ENCODE measurements around the gene TTLL4. TPM values are rescaled to one million over a fixed set of nuclear protein-coding genes. Genes with fewer than 3 reads are reported as not detected.

Gene TTLL4
- polyA plus RNA-seq, 2 donors: 11.5 to 20.0 TPM

DNA sequence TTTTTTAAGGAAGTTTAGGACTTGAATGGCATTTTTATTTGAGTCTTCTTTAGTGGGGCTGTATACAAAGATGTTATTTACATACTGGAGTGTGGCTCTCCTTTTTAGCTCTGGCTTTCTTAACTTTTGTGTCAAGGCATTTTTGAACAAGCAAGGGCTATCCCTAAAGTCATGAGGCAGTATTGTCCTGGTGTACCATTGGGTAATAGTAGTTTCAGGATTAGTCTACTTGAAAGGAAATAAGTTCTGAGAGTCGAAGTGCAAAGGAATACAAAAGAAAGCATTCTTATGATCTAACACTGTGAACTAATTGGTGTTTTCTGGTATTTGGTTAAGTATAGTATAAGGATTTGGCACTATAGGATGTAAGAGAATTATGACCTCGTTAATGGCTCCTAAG is 69.4 kb downstream of the TTLL4 start:
- H3K4me3 ChIP-seq (ENCODE audit: low read depth in 1 of 2, low read length in 2 of 2): no peak overlapping the region
- no peaks in the 10 kb centered on the region for H3K4me1 ChIP-seq (ENCODE audit: control insufficient read depth in 2 of 2, insufficient read depth in 2 of 2, low read length in 1 of 2)
- no peaks in the 10 kb centered on the region for H3K36me3 ChIP-seq (ENCODE audit: control insufficient read depth in 2 of 2, insufficient read depth in 2 of 2, low read length in 1 of 2)
- 59 to 66% methylated on average over 2 of the region's 2 CpGs for WGBS, 2 donors
- no peaks in the 10 kb centered on the region for H3K27me3 ChIP-seq (ENCODE audit: control insufficient read depth in 1 of 2, insufficient read depth in 2 of 2, low read length in 2 of 2)
- H3K27ac ChIP-seq (ENCODE audit: low read depth in 2 of 2, low read length in 1 of 2): no peak overlapping the region
- peaks cover 2 to 5% of the 10 kb centered on the region in 2 donors for H3K9me3 ChIP-seq (ENCODE audit: control insufficient read depth in 2 of 2, insufficient read depth in 1 of 2, low read depth in 1 of 2, low read length in 1 of 2)

DNA sequence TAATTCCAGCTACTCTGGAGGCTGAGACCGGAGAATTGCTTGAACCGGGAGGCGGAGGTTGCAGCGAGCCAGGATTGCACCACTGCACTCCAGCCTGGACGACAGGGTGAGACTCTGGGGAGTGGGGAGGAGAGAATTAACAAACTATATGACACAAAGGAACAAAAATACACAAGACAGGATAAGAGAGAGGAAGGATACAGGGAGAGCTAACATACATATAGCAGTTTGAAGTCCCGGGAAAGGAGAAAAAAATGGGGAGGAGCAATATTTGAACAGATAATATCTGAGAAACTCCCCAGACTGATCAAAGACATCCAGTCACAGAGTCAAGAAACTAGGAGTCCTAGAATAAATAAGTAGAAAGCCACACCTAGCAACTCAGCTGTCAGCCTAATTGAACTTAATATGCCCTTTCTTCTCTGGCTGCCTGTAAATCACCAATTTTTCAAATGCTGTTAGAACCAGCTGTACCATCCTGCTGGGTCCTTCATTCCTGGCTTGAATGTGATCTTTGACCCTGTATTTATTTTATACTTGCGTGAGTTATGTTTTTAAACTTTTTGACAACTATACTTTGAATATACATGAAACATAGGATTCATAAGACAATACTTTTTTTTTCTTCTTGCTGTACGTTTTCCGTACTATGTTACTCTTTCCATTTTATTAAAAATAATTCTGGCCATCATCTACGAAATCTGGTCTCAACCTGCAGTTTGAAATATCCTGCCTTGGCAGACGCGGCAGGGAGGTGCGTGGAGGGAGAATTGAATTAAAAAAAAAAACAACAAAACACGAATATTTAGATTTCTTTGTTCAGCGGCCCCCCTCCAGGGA is 70.4 kb downstream of the TTLL4 start:
- peak overlapping the region; percentile 76 to 77 for H3K27ac ChIP-seq (ENCODE audit: low read depth in 2 of 2, low read length in 1 of 2)
- no peaks in the 10 kb centered on the region for H3K4me1 ChIP-seq (ENCODE audit: control insufficient read depth in 2 of 2, insufficient read depth in 2 of 2, low read length in 1 of 2)
- H3K27me3 ChIP-seq (ENCODE audit: control insufficient read depth in 1 of 2, insufficient read depth in 2 of 2, low read length in 2 of 2): no peaks in the 10 kb centered on the region
- H3K36me3 ChIP-seq (ENCODE audit: control insufficient read depth in 2 of 2, insufficient read depth in 2 of 2, low read length in 1 of 2): no peaks in the 10 kb centered on the region
- H3K4me3 ChIP-seq (ENCODE audit: low read depth in 1 of 2, low read length in 2 of 2): peak overlapping the region; percentile 60 to 74
- H3K9me3 ChIP-seq (ENCODE audit: control insufficient read depth in 2 of 2, insufficient read depth in 1 of 2, low read depth in 1 of 2, low read length in 1 of 2): peaks cover 2 to 5% of the 10 kb centered on the region in 2 donors
- 26 to 29% methylated on average over 15 of the region's 15 CpGs for WGBS, 2 donors

DNA sequence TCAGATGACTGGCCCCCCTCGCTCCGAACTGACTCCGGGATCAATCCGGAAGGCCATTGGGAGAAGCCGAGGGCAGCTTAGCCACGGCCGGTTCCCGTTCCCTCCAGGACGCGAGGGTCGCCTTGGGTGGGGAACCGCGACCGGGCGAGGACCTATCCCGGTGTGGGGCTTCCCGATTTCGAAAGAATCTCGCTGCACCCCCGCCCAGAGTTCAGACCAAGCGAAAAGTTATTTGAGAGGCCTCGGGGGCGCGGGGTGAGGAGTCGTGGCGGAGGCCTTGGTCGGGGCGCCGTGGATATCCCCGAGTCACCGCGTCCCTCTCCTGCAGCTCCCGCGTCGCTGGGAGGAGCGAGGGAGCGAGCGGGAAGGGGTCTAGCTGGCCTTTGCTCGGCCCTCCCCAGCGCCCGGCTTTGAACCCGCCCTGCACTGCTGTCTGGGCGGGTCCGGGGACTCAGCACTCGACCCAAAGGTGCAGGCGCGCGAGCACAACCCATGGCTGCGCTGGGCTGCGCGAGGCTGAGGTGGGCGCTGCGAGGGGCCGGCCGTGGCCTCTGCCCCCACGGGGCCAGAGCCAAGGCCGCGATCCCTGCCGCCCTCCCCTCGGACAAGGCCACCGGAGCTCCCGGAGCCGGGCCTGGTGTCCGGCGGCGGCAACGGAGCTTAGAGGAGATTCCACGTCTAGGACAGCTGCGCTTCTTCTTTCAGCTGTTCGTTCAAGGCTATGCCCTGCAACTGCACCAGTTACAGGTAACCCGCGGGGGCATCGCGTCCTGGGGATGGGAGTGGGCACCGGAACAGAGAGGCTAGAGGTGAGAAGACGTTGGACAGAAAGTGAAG is 71.3 kb downstream of the TTLL4 start, which contains the start of gene CYP27A1:
Gene CYP27A1 (plus strand): TSS at position 457 of the 837 bp plus-strand sequence. CDS start 36 bp downstream, at position 493.
- Histone ChIP-seq H3K36me3 (ENCODE audit: control insufficient read depth in 2 of 2, insufficient read depth in 2 of 2, low read length in 1 of 2) (no peaks in the 10 kb centered on the region), H3K27me3 (ENCODE audit: control insufficient read depth in 1 of 2, insufficient read depth in 2 of 2, low read length in 2 of 2) (no peaks in the 10 kb centered on the region), H3K9me3 (ENCODE audit: control insufficient read depth in 2 of 2, insufficient read depth in 1 of 2, low read depth in 1 of 2, low read length in 1 of 2) (peaks cover 2 to 5% of the 10 kb centered on the region in 2 donors), H3K4me1 (ENCODE audit: control insufficient read depth in 2 of 2, insufficient read depth in 2 of 2, low read length in 1 of 2) (no peaks in the 10 kb centered on the region), H3K27ac (ENCODE audit: low read depth in 2 of 2, low read length in 1 of 2) (peak within 1 kb of the TSS; percentile 76 to 77), H3K4me3 (ENCODE audit: low read depth in 1 of 2, low read length in 2 of 2) (peak within 1 kb of the TSS; percentile 60 to 74)
- WGBS, 2 donors: 1 to 3% methylated on average over 76 of the region's 76 CpGs

DNA sequence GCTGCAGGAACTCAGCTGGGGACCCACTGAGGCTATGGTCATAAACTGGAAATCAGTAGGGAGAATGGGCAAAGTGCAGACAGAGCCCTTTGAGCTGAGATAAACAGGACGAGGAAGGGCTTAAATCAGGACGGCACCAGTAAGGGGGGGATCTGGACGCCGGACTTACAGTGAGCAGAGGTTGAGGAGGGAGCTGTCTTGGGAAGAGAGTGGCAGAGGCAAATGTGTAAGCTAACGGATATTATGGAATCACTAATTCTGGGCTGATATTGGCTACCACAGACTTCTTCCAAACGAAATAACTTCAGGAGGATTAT is 71.9 kb downstream of the TTLL4 start:
- H3K27ac ChIP-seq (ENCODE audit: low read depth in 2 of 2, low read length in 1 of 2): peak overlapping the region; percentile 76 to 77
- peaks cover 0 to 2% of the 10 kb centered on the region in 2 donors for H3K9me3 ChIP-seq (ENCODE audit: control insufficient read depth in 2 of 2, insufficient read depth in 1 of 2, low read depth in 1 of 2, low read length in 1 of 2)
- H3K4me3 ChIP-seq (ENCODE audit: low read depth in 1 of 2, low read length in 2 of 2): peak overlapping the region; percentile 60 to 74
- no peaks in the 10 kb centered on the region for H3K36me3 ChIP-seq (ENCODE audit: control insufficient read depth in 2 of 2, insufficient read depth in 2 of 2, low read length in 1 of 2)
- no peaks in the 10 kb centered on the region for H3K4me1 ChIP-seq (ENCODE audit: control insufficient read depth in 2 of 2, insufficient read depth in 2 of 2, low read length in 1 of 2)
- no peaks in the 10 kb centered on the region for H3K27me3 ChIP-seq (ENCODE audit: control insufficient read depth in 1 of 2, insufficient read depth in 2 of 2, low read length in 2 of 2)
- WGBS, 2 donors: 13 to 26% methylated on average over 6 of the region's 6 CpGs

DNA sequence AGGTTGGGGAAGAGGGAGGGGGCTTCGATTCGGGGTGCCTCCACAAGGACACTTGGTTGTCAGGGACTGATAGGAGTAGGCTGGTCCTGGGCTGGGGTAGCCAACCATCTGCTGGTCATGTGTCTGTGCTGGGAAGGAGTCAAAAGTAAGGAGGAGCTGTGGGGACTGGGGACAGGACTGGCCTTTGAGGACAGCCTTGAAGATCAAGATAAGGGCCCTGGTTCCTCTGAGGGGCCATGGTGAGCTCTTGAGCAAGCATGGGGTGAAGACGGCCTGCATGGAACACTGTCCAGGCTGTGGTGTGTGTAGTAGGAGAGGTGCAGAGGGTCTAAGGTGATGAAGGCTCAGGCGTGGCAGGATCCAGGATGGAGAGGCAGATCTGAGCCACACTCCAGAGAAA is 73.1 kb downstream of the TTLL4 start:
- no peak overlapping the region for H3K27ac ChIP-seq (ENCODE audit: low read depth in 2 of 2, low read length in 1 of 2)
- WGBS, 2 donors: 91 to 93% methylated on average over 4 of the region's 4 CpGs
- H3K27me3 ChIP-seq (ENCODE audit: control insufficient read depth in 1 of 2, insufficient read depth in 2 of 2, low read length in 2 of 2): no peaks in the 10 kb centered on the region
- no peaks in the 10 kb centered on the region for H3K9me3 ChIP-seq (ENCODE audit: control insufficient read depth in 2 of 2, insufficient read depth in 1 of 2, low read depth in 1 of 2, low read length in 1 of 2)
- H3K4me3 ChIP-seq (ENCODE audit: low read depth in 1 of 2, low read length in 2 of 2): no peak overlapping the region
- H3K36me3 ChIP-seq (ENCODE audit: control insufficient read depth in 2 of 2, insufficient read depth in 2 of 2, low read length in 1 of 2): no peaks in the 10 kb centered on the region
- no peaks in the 10 kb centered on the region for H3K4me1 ChIP-seq (ENCODE audit: control insufficient read depth in 2 of 2, insufficient read depth in 2 of 2, low read length in 1 of 2)

DNA sequence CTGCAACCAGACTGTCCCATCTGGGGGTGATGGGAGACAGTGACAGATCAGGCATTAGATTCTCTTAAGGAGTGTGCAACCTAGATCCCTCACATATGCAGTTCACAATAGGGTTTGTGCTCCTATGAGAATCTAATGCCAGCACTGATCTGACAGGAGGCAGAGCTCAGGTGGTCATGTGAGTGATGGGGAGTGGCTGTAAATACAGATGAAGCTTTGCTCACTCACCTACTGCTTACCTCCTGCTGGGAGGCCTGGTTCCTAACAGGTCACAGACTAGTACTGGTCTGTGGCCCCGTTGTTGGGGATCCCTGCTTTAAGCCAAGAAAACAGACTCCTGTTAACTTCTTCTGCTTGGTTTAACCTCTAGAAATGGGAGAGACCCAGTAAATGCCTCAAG is 74.5 kb downstream of the TTLL4 start:
- no peak overlapping the region for H3K4me3 ChIP-seq (ENCODE audit: low read depth in 1 of 2, low read length in 2 of 2)
- H3K27ac ChIP-seq (ENCODE audit: low read depth in 2 of 2, low read length in 1 of 2): no peak overlapping the region
- no peaks in the 10 kb centered on the region for H3K36me3 ChIP-seq (ENCODE audit: control insufficient read depth in 2 of 2, insufficient read depth in 2 of 2, low read length in 1 of 2)
- H3K9me3 ChIP-seq (ENCODE audit: control insufficient read depth in 2 of 2, insufficient read depth in 1 of 2, low read depth in 1 of 2, low read length in 1 of 2): no peaks in the 10 kb centered on the region
- H3K27me3 ChIP-seq (ENCODE audit: control insufficient read depth in 1 of 2, insufficient read depth in 2 of 2, low read length in 2 of 2): no peaks in the 10 kb centered on the region
- WGBS, 2 donors: 32 to 47% methylated on average over 1 of the region's 1 CpG
- H3K4me1 ChIP-seq (ENCODE audit: control insufficient read depth in 2 of 2, insufficient read depth in 2 of 2, low read length in 1 of 2): no peaks in the 10 kb centered on the region

DNA sequence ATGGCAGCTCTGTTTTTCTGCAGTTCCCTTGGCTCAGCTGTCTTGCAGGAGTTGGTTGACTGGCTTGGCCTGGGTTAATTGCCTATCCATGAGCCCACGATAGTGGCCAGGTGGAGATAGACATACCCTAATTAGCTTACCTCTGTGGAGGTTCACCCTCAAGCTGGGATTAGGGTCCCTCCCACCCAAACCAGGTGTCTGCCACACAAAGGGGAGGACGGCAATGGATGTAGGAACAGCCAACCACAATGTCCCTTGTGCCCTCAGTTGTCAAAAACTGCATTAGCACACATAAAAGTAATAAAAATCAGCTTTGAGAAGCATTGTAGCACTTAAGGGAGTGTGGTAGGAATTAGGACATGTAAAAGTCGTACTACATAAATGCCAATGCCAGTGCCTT is 75.5 kb downstream of the TTLL4 start:
- Histone ChIP-seq H3K4me1 (ENCODE audit: control insufficient read depth in 2 of 2, insufficient read depth in 2 of 2, low read length in 1 of 2) (no peaks in the 10 kb centered on the region), H3K27ac (ENCODE audit: low read depth in 2 of 2, low read length in 1 of 2) (no peak overlapping the region), H3K9me3 (ENCODE audit: control insufficient read depth in 2 of 2, insufficient read depth in 1 of 2, low read depth in 1 of 2, low read length in 1 of 2) (no peaks in the 10 kb centered on the region), H3K36me3 (ENCODE audit: control insufficient read depth in 2 of 2, insufficient read depth in 2 of 2, low read length in 1 of 2) (no peaks in the 10 kb centered on the region), H3K4me3 (ENCODE audit: low read depth in 1 of 2, low read length in 2 of 2) (no peak overlapping the region), H3K27me3 (ENCODE audit: control insufficient read depth in 1 of 2, insufficient read depth in 2 of 2, low read length in 2 of 2) (no peaks in the 10 kb centered on the region)
- WGBS, 2 donors: 83 to 85% methylated on average over 3 of the region's 3 CpGs

DNA sequence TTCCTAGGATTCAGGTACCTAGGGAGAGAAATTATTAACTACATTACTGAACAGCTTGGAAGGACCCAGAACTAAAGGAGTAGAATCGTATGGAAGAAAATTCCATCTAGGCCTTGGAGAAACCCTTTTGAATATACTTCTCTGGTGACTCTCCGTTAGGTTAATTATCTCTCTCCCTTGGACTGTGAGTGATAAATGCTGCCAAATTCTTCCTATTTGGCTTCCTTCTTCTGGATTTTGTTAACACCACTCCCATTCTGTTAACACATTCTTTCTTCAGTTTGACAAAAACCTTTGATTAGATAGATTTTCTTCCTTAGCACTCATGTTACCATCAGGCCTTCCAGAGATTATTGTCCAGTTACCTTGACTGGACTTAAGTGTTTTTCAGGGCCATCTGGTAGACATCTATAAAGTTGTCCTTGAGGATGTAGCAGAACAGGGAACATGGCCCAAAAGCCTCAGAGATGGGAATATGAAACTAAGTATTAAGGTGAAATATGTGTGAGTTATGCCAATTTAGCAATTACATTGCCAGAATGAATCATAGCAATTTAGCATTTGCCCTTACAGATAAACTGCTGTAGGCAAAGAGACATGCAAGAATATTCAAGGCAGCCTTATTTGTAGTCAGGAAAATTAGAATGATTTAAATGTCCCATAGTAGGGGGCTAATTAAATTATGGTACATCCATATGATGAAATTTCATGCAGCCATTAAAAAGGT is 78.1 kb downstream of the TTLL4 start:
- no peak overlapping the region for H3K27ac ChIP-seq (ENCODE audit: low read depth in 2 of 2, low read length in 1 of 2)
- H3K4me1 ChIP-seq (ENCODE audit: control insufficient read depth in 2 of 2, insufficient read depth in 2 of 2, low read length in 1 of 2): no peaks in the 10 kb centered on the region
- H3K36me3 ChIP-seq (ENCODE audit: control insufficient read depth in 2 of 2, insufficient read depth in 2 of 2, low read length in 1 of 2): no peaks in the 10 kb centered on the region
- no peaks in the 10 kb centered on the region for H3K9me3 ChIP-seq (ENCODE audit: control insufficient read depth in 2 of 2, insufficient read depth in 1 of 2, low read depth in 1 of 2, low read length in 1 of 2)
- no peaks in the 10 kb centered on the region for H3K27me3 ChIP-seq (ENCODE audit: control insufficient read depth in 1 of 2, insufficient read depth in 2 of 2, low read length in 2 of 2)
- WGBS, 2 donors: 61 to 69% methylated on average over 2 of the region's 2 CpGs
- H3K4me3 ChIP-seq (ENCODE audit: low read depth in 1 of 2, low read length in 2 of 2): no peak overlapping the region

DNA sequence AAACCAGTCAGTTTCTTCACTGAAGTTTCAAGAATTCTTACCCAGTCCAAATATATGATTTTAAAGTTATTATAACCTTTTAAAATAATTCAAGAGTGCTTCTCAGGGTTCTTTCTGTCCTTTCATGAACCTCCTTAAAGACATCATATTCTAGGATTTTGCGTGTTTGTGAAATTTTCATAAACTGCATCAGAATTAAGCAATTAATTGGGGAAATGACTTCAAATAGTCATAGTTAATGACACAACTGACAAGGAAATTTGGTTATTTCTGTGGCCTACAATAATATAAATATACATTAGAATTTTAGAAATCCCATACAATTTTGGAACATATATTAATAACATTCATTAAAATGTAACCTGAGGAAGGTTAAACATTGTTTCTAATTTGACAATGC is 81.8 kb downstream of the TTLL4 start:
- Histone ChIP-seq H3K4me3 (ENCODE audit: low read depth in 1 of 2, low read length in 2 of 2) (no peak overlapping the region), H3K9me3 (ENCODE audit: control insufficient read depth in 2 of 2, insufficient read depth in 1 of 2, low read depth in 1 of 2, low read length in 1 of 2) (no peaks in the 10 kb centered on the region), H3K4me1 (ENCODE audit: control insufficient read depth in 2 of 2, insufficient read depth in 2 of 2, low read length in 1 of 2) (no peaks in the 10 kb centered on the region), H3K27ac (ENCODE audit: low read depth in 2 of 2, low read length in 1 of 2) (no peak overlapping the region), H3K36me3 (ENCODE audit: control insufficient read depth in 2 of 2, insufficient read depth in 2 of 2, low read length in 1 of 2) (no peaks in the 10 kb centered on the region), H3K27me3 (ENCODE audit: control insufficient read depth in 1 of 2, insufficient read depth in 2 of 2, low read length in 2 of 2) (no peaks in the 10 kb centered on the region)
- 96 to 99% methylated on average over 1 of the region's 1 CpG for WGBS, 2 donors
